Astrocyte (in vitro differentiated cells and primary cell): ENCODE measurements around the gene ITPRIPL2. TPM values are rescaled to one million over a fixed set of nuclear protein-coding genes. Genes with fewer than 3 reads are reported as not detected.

Experiments used
- DNase-seq: peaks from one replicate; pipeline ENCODE4 v3.0.0-alpha.2; 2010; ENCODE audit warnings: low read depth
- FAIRE-seq: peaks from 2 replicates; lab custom pipeline; 2011; peaks lifted over from hg19 to GRCh38; lab: Jason Lieb, UNC
- H2AFZ ChIP-seq: 2 replicates; pipeline ENCODE4 v1.6.0; 2012; ENCODE audit warnings: low read depth, low read length, inconsistent platforms
- H3K27ac ChIP-seq: 2 replicates; pipeline ENCODE4 v1.5.1; 2011; ENCODE audit warnings: low read depth, low read length, inconsistent platforms
- H3K27me3 ChIP-seq: 2 replicates; pipeline ENCODE4 v1.6.0; 2011; ENCODE audit warnings: low read length, inconsistent platforms; ENCODE audit not compliant: insufficient read depth
- H3K36me3 ChIP-seq: 2 replicates; pipeline ENCODE4 v1.5.1; 2011; ENCODE audit warnings: low read length, inconsistent platforms; ENCODE audit not compliant: insufficient read depth
- H3K4me1 ChIP-seq: 2 replicates; pipeline ENCODE4 v1.5.1; 2011; ENCODE audit warnings: low read length, inconsistent platforms; ENCODE audit not compliant: insufficient read depth
- H3K4me2 ChIP-seq: 2 replicates; pipeline ENCODE4 v1.6.0; 2012; ENCODE audit warnings: low read length, inconsistent platforms
- H3K4me3 ChIP-seq: 2 replicates; pipeline ENCODE4 v1.5.1; 2011; ENCODE audit warnings: low read depth, mild to moderate bottlenecking, low read length, inconsistent platforms; ENCODE audit not compliant: insufficient read depth
- H3K79me2 ChIP-seq: 2 replicates; pipeline ENCODE4 v1.6.0; 2012; ENCODE audit warnings: mild to moderate bottlenecking, low read length, inconsistent platforms; ENCODE audit not compliant: insufficient read depth
- H3K9ac ChIP-seq: 2 replicates; pipeline ENCODE4 v1.6.0; 2012; ENCODE audit warnings: mild to moderate bottlenecking, low read length, inconsistent platforms
- H3K9me3 ChIP-seq: 2 replicates; pipeline ENCODE4 v1.5.1; 2012; ENCODE audit warnings: low read depth, mild to moderate bottlenecking, low read length, inconsistent platforms; ENCODE audit not compliant: insufficient read depth
- H4K20me1 ChIP-seq: 2 replicates; pipeline ENCODE4 v1.6.0; 2012; ENCODE audit warnings: low read length, inconsistent platforms; ENCODE audit not compliant: insufficient read depth
- H3K27ac Mint-ChIP-seq: one replicate; pipeline ENCODE4 v1.8.0; 2021; ENCODE audit warnings: mild to moderate bottlenecking, mixed read lengths; ENCODE audit not compliant: unreplicated experiment
- H3K27me3 Mint-ChIP-seq: one replicate; pipeline ENCODE4 v1.8.0; 2021; ENCODE audit warnings: low read depth, mixed read lengths; ENCODE audit not compliant: unreplicated experiment
- H3K36me3 Mint-ChIP-seq: one replicate; pipeline ENCODE4 v1.8.0; 2021; ENCODE audit warnings: low read depth, mixed read lengths; ENCODE audit not compliant: unreplicated experiment
- H3K4me1 Mint-ChIP-seq: one replicate; pipeline ENCODE4 v1.8.0; 2021; ENCODE audit warnings: low read depth, mixed read lengths; ENCODE audit not compliant: unreplicated experiment
- H3K4me3 Mint-ChIP-seq: one replicate; pipeline ENCODE4 v1.8.0; 2021; ENCODE audit warnings: mild to moderate bottlenecking, moderate library complexity, mixed read lengths; ENCODE audit not compliant: unreplicated experiment
- H3K9me3 Mint-ChIP-seq: one replicate; pipeline ENCODE4 v1.8.0; 2021; ENCODE audit warnings: mild to moderate bottlenecking, mixed read lengths; ENCODE audit not compliant: unreplicated experiment
- CTCF ChIP-seq: IDR thresholded peaks from 2 replicates; pipeline ENCODE4 v1.5.1; 2011; ENCODE audit warnings: low read depth, mild to moderate bottlenecking, inconsistent platforms, low read length, moderate library complexity; ENCODE audit not compliant: insufficient read depth
- EZH2 ChIP-seq: IDR thresholded peaks from 2 replicates; pipeline ENCODE4 v1.6.1; 2012; ENCODE audit warnings: mild to moderate bottlenecking, low read length, inconsistent platforms; ENCODE audit not compliant: insufficient read depth
- total RNA-seq: library from RNA; stranded (reverse); gene quantifications from 2 replicates; pipeline ENCODE4 v1.2.1, GENCODE V29; 2021

Gene ITPRIPL2
- total RNA-seq, 1 donor from 2014 or later: 47.8 TPM

- H3K9me3 Mint-ChIP-seq: peaks cover 4% of the 10 kb centered on the region
- TF ChIP-seq CTCF (no peak), EZH2 (no peak)
Observed at GRCh38 chr16:19123535-19124178, 9.9 kb downstream of the ITPRIPL2 start.

GRCh38 chr16:19126300-19126699, 12.5 kb downstream of the ITPRIPL2 start:
- TF ChIP-seq CTCF (no peak), EZH2 (no peak)
- H3K27ac Mint-ChIP-seq: no peak overlapping the region
- no peak overlapping the region for H3K4me2 ChIP-seq
- peaks cover 15% of the 10 kb centered on the region for H3K4me1 Mint-ChIP-seq
- peaks cover 6% of the 10 kb centered on the region for H3K9me3 Mint-ChIP-seq
- no peak overlapping the region for H3K4me3 Mint-ChIP-seq
- peaks cover 11% of the 10 kb centered on the region for H3K4me1 ChIP-seq
- no peak for FAIRE-seq
- H3K36me3 Mint-ChIP-seq: peaks cover 8% of the 10 kb centered on the region
- H3K27me3 Mint-ChIP-seq: no peaks in the 10 kb centered on the region
- H2AFZ ChIP-seq: no peak overlapping the region
- no peaks in the 10 kb centered on the region for H3K36me3 ChIP-seq
- H3K27me3 ChIP-seq: no peaks in the 10 kb centered on the region
- H3K4me3 ChIP-seq: no peak overlapping the region
- H4K20me1 ChIP-seq: peaks cover 7% of the 10 kb centered on the region
- H3K9ac ChIP-seq: no peak overlapping the region
- no peaks in the 10 kb centered on the region for H3K9me3 ChIP-seq
- no peak for DNase-seq
- H3K79me2 ChIP-seq: peaks cover 5% of the 10 kb centered on the region
- H3K27ac ChIP-seq: no peak overlapping the region

More at GRCh38 chr16:19123535-19124178, 9.9 kb downstream of the ITPRIPL2 start:
- Histone ChIP-seq H3K4me2 (no peak overlapping the region), H3K4me1 (peaks cover 12% of the 10 kb centered on the region), H3K9me3 (no peaks in the 10 kb centered on the region), H4K20me1 (peaks cover 16% of the 10 kb centered on the region), H3K9ac (no peak overlapping the region), H3K27me3 (no peaks in the 10 kb centered on the region), H3K27ac (no peak overlapping the region), H3K36me3 (no peaks in the 10 kb centered on the region), H2AFZ (no peak overlapping the region), H3K4me3 (no peak overlapping the region), H3K79me2 (peaks cover 25% of the 10 kb centered on the region)
- H3K27ac Mint-ChIP-seq: no peak overlapping the region
- H3K4me3 Mint-ChIP-seq: no peak overlapping the region
- DNase-seq (no peak), FAIRE-seq (no peak)
- peaks cover 10% of the 10 kb centered on the region for H3K36me3 Mint-ChIP-seq
- H3K4me1 Mint-ChIP-seq: peaks cover 19% of the 10 kb centered on the region
- H3K27me3 Mint-ChIP-seq: no peaks in the 10 kb centered on the region

- Histone ChIP-seq H3K4me2 (no peak overlapping the region), H3K79me2 (no peaks in the 10 kb centered on the region), H3K4me1 (peaks cover 17% of the 10 kb centered on the region), H3K9ac (no peak overlapping the region), H3K9me3 (no peaks in the 10 kb centered on the region), H3K27ac (no peak overlapping the region), H2AFZ (no peak overlapping the region), H3K4me3 (no peak overlapping the region), H3K36me3 (no peaks in the 10 kb centered on the region), H3K27me3 (no peaks in the 10 kb centered on the region), H4K20me1 (no peaks in the 10 kb centered on the region)
- peaks cover 21% of the 10 kb centered on the region for H3K4me1 Mint-ChIP-seq
- no peak for DNase-seq
- no peaks in the 10 kb centered on the region for H3K27me3 Mint-ChIP-seq
- no peak overlapping the region for H3K4me3 Mint-ChIP-seq
- H3K27ac Mint-ChIP-seq: peak overlapping the region; percentile 20
- no peak for FAIRE-seq
- no peak for TF ChIP-seq EZH2
- TF ChIP-seq CTCF: no peak
- peaks cover 8% of the 10 kb centered on the region for H3K36me3 Mint-ChIP-seq
- peaks cover 6% of the 10 kb centered on the region for H3K9me3 Mint-ChIP-seq
Observed at GRCh38 chr16:19127205-19127604, 13.4 kb downstream of the ITPRIPL2 start.
